GM23338 (cell line): ENCODE data around the gene PNPLA8. TPM values are rescaled to one million over a fixed set of nuclear protein-coding genes. Genes with fewer than 3 reads are reported as not detected.

Experiments
- ATAC-seq: fragments of 200-7000 bp; cut with Tn5 transposase; 3 replicates; pipeline ENCODE4 v1.9.1; 2020
- DNase-seq: peaks from one replicate; pipeline ENCODE4 v3.0.0-alpha.2; 2015; ENCODE audit warnings: low spot score
- H2AFZ ChIP-seq: fragments of 200-600 bp; sonication (generic); 2 replicates; pipeline ENCODE4 v1.8.0; 2016; ENCODE audit warnings: antibody characterized with exemption, mild to moderate bottlenecking, moderate library complexity
- H3F3A ChIP-seq: fragments of 200-600 bp; sonication (generic); replicated peaks from 2 replicates; pipeline ENCODE4 v1.8.0; 2017; ENCODE audit warnings: antibody characterized with exemption, mixed run types, low read depth
- H3K27ac ChIP-seq: fragments of 200-600 bp; sonication (generic); 2 replicates; pipeline ENCODE4 v1.6.1; 2016; ENCODE audit warnings: low read depth
- H3K27me3 ChIP-seq: fragments of 200-600 bp; sonication (generic); 2 replicates; pipeline ENCODE4 v1.8.0; 2016; ENCODE audit warnings: mild to moderate bottlenecking, mixed run types, moderate library complexity; ENCODE audit not compliant: insufficient read depth
- H3K36me3 ChIP-seq: fragments of 200-600 bp; sonication (generic); 2 replicates; pipeline ENCODE4 v1.8.0; 2016; ENCODE audit warnings: mild to moderate bottlenecking; ENCODE audit not compliant: insufficient read depth
- H3K4me1 ChIP-seq: fragments of 200-600 bp; sonication (generic); 2 replicates; pipeline ENCODE4 v1.8.0; 2016; ENCODE audit warnings: mild to moderate bottlenecking, moderate library complexity; ENCODE audit not compliant: insufficient read depth
- H3K4me2 ChIP-seq: fragments of 200-600 bp; sonication (generic); 2 replicates; pipeline ENCODE4 v1.7.1; 2017; ENCODE audit warnings: mixed run types
- H3K4me3 ChIP-seq: fragments of 200-600 bp; sonication (generic); 2 replicates; pipeline ENCODE4 v1.6.1; 2016; ENCODE audit warnings: mixed run types
- H3K79me2 ChIP-seq: fragments of 200-600 bp; sonication (generic); replicated peaks from 2 replicates; pipeline ENCODE4 v1.8.0; 2017; ENCODE audit warnings: mild to moderate bottlenecking; ENCODE audit not compliant: insufficient read depth
- H3K9me2 ChIP-seq: fragments of 200-600 bp; sonication (generic); 2 replicates; pipeline ENCODE4 v1.8.0; 2017; ENCODE audit not compliant: insufficient read depth
- H4K20me1 ChIP-seq: fragments of 200-600 bp; sonication (generic); replicated peaks from 2 replicates; pipeline ENCODE4 v1.8.0; 2017; ENCODE audit warnings: mild to moderate bottlenecking; ENCODE audit not compliant: insufficient read depth
- H3K27ac Mint-ChIP-seq: 2 replicates; pipeline ENCODE4 v1.8.0; 2020; ENCODE audit warnings: inconsistent platforms, mild to moderate bottlenecking, moderate library complexity, mixed read lengths
- H3K27me3 Mint-ChIP-seq: 3 replicates; pipeline ENCODE4 v1.8.0; 2022; ENCODE audit warnings: low read depth, mild to moderate bottlenecking, moderate library complexity, mixed read lengths, inconsistent platforms; ENCODE audit not compliant: insufficient read depth, poor library complexity
- H3K36me3 Mint-ChIP-seq: 3 replicates; pipeline ENCODE4 v1.8.0; 2021; ENCODE audit warnings: low read depth, mild to moderate bottlenecking, inconsistent platforms, moderate library complexity, mixed read lengths
- H3K4me1 Mint-ChIP-seq: 3 replicates; pipeline ENCODE4 v1.8.0; 2020; ENCODE audit warnings: mild to moderate bottlenecking, inconsistent platforms, mixed read lengths
- H3K4me3 Mint-ChIP-seq: 3 replicates; pipeline ENCODE4 v1.8.0; 2021; ENCODE audit warnings: moderate library complexity, mild to moderate bottlenecking, inconsistent platforms, mixed read lengths
- H3K9me3 Mint-ChIP-seq: 3 replicates; pipeline ENCODE4 v1.8.0; 2020; ENCODE audit warnings: moderate library complexity, mild to moderate bottlenecking, inconsistent platforms, mixed read lengths
- EZH2 ChIP-seq: fragments of 200-600 bp; sonication (generic); IDR thresholded peaks from one replicate; pipeline ENCODE4 v1.8.0; 2017; ENCODE audit warnings: antibody characterized with exemption, mild to moderate bottlenecking, low read depth; ENCODE audit not compliant: unreplicated experiment
- EZH2phosphoT487 ChIP-seq: fragments of 200-600 bp; sonication (generic); IDR thresholded peaks from one replicate; pipeline ENCODE4 v1.8.1; 2018; ENCODE audit warnings: antibody characterized with exemption; ENCODE audit not compliant: unreplicated experiment
- polyA plus RNA-seq: library from polyadenylated mRNA; unstranded; fragments of >200 nt; fragmentation: Nextera tagmentation; extraction: Ambion mirVana; gene quantifications from 2 replicates; pipeline ENCODE4 v1.2.1, GENCODE V29; 2016
- total RNA-seq: library from RNA; depleted of rRNA; stranded (reverse); fragments of >200 nt; shearing (Covaris generic); gene quantifications from 2 replicates; pipeline ENCODE4 v1.2.3, GENCODE V29; 2014
- TF ChIP-seq, protein P1 (sequence below): fragments of 250-450 bp; sonication (Bioruptor Pico); IDR thresholded peaks from 2 replicates; pipeline ENCODE4 v1.5.0; 2020; ENCODE audit warnings: mild to moderate bottlenecking, moderate library complexity
- TF ChIP-seq, protein P2 (sequence below), 2 experiments: fragments of 200-600 bp in 1 of 2; sonication (generic) in 1 of 2; conservative IDR thresholded peaks; 2 replicates each; pipeline versions ENCODE4 v1.5.1 to v1.6.1; 2016 to 2017; ENCODE audit warnings: antibody characterized with exemption in 2 of 2, low read depth in 2 of 2, mild to moderate bottlenecking in 2 of 2, moderate library complexity in 1 of 2

Gene PNPLA8
- total and polyA plus RNA-seq, 2 experiments from 2014 or later, result 12.5 to 13.6 TPM

- TF ChIP-seq EZH2phosphoT487, result no peak
- no peak for TF ChIP-seq EZH2
- TF ChIP-seq, protein P1, sequence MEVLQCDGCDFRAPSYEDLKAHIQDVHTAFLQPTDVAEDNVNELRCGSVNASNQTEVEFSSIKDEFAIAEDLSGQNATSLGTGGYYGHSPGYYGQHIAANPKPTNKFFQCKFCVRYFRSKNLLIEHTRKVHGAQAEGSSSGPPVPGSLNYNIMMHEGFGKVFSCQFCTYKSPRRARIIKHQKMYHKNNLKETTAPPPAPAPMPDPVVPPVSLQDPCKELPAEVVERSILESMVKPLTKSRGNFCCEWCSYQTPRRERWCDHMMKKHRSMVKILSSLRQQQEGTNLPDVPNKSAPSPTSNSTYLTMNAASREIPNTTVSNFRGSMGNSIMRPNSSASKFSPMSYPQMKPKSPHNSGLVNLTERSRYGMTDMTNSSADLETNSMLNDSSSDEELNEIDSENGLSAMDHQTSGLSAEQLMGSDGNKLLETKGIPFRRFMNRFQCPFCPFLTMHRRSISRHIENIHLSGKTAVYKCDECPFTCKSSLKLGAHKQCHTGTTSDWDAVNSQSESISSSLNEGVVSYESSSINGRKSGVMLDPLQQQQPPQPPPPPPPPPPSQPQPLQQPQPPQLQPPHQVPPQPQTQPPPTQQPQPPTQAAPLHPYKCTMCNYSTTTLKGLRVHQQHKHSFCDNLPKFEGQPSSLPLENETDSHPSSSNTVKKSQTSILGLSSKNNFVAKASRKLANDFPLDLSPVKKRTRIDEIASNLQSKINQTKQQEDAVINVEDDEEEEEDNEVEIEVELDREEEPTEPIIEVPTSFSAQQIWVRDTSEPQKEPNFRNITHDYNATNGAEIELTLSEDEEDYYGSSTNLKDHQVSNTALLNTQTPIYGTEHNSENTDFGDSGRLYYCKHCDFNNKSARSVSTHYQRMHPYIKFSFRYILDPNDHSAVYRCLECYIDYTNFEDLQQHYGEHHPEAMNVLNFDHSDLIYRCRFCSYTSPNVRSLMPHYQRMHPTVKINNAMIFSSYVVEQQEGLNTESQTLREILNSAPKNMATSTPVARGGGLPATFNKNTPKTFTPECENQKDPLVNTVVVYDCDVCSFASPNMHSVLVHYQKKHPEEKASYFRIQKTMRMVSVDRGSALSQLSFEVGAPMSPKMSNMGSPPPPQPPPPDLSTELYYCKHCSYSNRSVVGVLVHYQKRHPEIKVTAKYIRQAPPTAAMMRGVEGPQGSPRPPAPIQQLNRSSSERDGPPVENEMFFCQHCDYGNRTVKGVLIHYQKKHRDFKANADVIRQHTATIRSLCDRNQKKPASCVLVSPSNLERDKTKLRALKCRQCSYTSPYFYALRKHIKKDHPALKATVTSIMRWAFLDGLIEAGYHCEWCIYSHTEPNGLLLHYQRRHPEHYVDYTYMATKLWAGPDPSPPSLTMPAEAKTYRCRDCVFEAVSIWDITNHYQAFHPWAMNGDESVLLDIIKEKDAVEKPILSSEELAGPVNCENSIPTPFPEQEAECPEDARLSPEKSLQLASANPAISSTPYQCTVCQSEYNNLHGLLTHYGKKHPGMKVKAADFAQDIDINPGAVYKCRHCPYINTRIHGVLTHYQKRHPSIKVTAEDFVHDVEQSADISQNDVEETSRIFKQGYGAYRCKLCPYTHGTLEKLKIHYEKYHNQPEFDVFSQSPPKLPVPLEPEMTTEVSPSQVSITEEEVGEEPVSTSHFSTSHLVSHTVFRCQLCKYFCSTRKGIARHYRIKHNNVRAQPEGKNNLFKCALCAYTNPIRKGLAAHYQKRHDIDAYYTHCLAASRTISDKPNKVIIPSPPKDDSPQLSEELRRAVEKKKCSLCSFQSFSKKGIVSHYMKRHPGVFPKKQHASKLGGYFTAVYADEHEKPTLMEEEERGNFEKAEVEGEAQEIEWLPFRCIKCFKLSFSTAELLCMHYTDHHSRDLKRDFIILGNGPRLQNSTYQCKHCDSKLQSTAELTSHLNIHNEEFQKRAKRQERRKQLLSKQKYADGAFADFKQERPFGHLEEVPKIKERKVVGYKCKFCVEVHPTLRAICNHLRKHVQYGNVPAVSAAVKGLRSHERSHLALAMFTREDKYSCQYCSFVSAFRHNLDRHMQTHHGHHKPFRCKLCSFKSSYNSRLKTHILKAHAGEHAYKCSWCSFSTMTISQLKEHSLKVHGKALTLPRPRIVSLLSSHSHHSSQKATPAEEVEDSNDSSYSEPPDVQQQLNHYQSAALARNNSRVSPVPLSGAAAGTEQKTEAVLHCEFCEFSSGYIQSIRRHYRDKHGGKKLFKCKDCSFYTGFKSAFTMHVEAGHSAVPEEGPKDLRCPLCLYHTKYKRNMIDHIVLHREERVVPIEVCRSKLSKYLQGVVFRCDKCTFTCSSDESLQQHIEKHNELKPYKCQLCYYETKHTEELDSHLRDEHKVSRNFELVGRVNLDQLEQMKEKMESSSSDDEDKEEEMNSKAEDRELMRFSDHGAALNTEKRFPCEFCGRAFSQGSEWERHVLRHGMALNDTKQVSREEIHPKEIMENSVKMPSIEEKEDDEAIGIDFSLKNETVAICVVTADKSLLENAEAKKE (CRISPR knock-in tag), result no peak
- TF ChIP-seq, protein P2, sequence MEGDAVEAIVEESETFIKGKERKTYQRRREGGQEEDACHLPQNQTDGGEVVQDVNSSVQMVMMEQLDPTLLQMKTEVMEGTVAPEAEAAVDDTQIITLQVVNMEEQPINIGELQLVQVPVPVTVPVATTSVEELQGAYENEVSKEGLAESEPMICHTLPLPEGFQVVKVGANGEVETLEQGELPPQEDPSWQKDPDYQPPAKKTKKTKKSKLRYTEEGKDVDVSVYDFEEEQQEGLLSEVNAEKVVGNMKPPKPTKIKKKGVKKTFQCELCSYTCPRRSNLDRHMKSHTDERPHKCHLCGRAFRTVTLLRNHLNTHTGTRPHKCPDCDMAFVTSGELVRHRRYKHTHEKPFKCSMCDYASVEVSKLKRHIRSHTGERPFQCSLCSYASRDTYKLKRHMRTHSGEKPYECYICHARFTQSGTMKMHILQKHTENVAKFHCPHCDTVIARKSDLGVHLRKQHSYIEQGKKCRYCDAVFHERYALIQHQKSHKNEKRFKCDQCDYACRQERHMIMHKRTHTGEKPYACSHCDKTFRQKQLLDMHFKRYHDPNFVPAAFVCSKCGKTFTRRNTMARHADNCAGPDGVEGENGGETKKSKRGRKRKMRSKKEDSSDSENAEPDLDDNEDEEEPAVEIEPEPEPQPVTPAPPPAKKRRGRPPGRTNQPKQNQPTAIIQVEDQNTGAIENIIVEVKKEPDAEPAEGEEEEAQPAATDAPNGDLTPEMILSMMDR (conservative IDR thresholded peaks at IDR 0.05; ENCODE audit: low read depth in 2 of 2), result no peak
- DNase-seq, result no peak
Measured at GRCh38 chr7:108498481-108498880, 27.5 kb downstream of the PNPLA8 start.

More at GRCh38 chr7:108498481-108498880, 27.5 kb downstream of the PNPLA8 start:
- H3K4me1 ChIP-seq, result no peaks in the 10 kb centered on the region
- H3K4me3 ChIP-seq, result no peak overlapping the region
- Mint-ChIP-seq H3K4me3 (no peak overlapping the region), H3K9me3 (no peaks in the 10 kb centered on the region), H3K4me1 (no peaks in the 10 kb centered on the region; the same call in 2 of the 3 replicates), H3K27me3 (peaks cover under 1% of the 10 kb centered on the region), H3K27ac (no peak overlapping the region), H3K36me3 (peaks cover 9% of the 10 kb centered on the region; the same call in 2 of the 3 replicates)
- no peaks in the 10 kb centered on the region for H3K79me2 ChIP-seq
- no peak for ATAC-seq
- no peak overlapping the region for H3K4me2 ChIP-seq
- H3K36me3 ChIP-seq, result no peaks in the 10 kb centered on the region
- no peaks in the 10 kb centered on the region for H3F3A ChIP-seq
- H3K9me2 ChIP-seq, result no peaks in the 10 kb centered on the region
- no peaks in the 10 kb centered on the region for H4K20me1 ChIP-seq
- H3K27me3 ChIP-seq, result no peaks in the 10 kb centered on the region
- no peak overlapping the region for H2AFZ ChIP-seq
- no peak overlapping the region for H3K27ac ChIP-seq
